KOPT-K1 (cell line): ENCODE results near the gene SPINK5.

Experiments used
- H3K27ac ChIP-seq: fragments of 200-600 bp; sonication (generic); 2 replicates; pipeline ENCODE4 v1.5.1; 2016; ENCODE audit warnings: antibody characterized with exemption, mild to moderate bottlenecking, low read depth, low read length; ENCODE audit not compliant: poor library complexity, severe bottlenecking
- H3K36me3 ChIP-seq: fragments of 200-600 bp; sonication (generic); 2 replicates; pipeline ENCODE4 v1.5.1; 2017; ENCODE audit warnings: antibody characterized with exemption, mild to moderate bottlenecking, low read length, moderate library complexity; ENCODE audit not compliant: insufficient read depth
- H3K9me3 ChIP-seq: fragments of 200-600 bp; sonication (generic); 2 replicates; pipeline ENCODE4 v1.5.1; 2017; ENCODE audit warnings: antibody characterized with exemption, low read length, mild to moderate bottlenecking; ENCODE audit not compliant: insufficient read depth, poor library complexity, severe bottlenecking

Gene SPINK5

DNA sequence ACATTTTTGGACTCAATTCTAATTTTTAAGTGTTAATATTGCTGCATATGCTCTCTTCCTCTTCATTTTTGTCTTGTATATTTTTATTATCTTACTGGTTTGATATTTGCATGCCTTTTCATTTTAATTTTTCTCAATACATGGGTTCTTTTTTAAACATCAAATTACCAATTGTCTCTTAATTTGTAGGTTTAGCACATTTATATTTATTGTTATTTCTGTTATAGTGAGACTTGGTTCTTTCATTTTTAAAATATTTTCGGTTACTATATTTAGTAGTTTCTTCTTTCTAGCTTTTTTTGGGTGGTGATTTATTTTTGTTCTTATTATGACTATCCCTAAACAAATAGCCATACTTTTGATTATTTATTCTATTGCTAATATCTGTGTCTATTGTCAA is 19.4 kb downstream of the SPINK5 start:
- H3K9me3 ChIP-seq = no peaks in the 10 kb centered on the region
- H3K27ac ChIP-seq = no peak overlapping the region
- no peaks in the 10 kb centered on the region for H3K36me3 ChIP-seq

DNA sequence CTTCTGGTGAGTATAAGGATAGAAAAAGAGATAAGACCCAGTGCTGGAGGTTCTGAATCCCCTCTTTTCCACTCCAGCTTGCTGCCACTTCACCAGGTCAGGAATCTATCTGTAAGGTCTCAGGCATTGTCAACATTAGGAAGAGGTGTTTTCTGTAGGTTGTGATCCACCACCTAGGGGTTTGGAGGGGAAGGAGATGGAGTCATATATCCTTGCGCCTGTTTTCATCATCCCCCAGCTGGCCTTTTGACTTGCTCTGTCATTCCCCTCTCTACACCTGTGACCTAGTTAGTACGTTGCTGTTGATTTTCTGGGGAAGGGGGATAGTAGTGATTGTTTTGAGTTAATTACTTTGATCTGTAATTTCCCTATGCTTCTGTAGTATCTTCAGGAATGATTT is 20.5 kb downstream of the SPINK5 start:
- H3K27ac ChIP-seq = no peak overlapping the region
- no peaks in the 10 kb centered on the region for H3K9me3 ChIP-seq

DNA sequence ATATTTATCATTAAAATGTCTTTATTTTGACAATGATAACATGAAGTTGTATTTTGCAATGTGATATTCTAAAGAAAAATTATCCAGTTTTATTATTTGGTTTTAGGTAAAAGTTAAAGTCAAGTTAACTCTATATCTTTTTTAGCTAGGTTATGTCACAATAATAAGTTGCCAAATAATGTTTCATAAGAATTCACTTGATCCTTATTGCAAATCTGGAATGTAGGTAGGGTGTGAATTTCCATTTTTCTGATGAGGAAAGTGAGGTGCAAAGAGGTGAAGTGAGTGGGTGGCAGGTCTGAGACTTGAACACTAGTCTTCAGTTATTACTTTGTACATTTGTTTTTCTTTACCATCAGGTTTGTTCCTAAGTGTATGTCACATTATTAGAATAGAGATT is 21.5 kb downstream of the SPINK5 start:
- Histone ChIP-seq H3K27ac (no peak overlapping the region), H3K36me3 (no peaks in the 10 kb centered on the region), H3K9me3 (no peaks in the 10 kb centered on the region)

More for the DNA sequence above, 20.5 kb downstream of the SPINK5 start:
- no peaks in the 10 kb centered on the region for H3K36me3 ChIP-seq

DNA sequence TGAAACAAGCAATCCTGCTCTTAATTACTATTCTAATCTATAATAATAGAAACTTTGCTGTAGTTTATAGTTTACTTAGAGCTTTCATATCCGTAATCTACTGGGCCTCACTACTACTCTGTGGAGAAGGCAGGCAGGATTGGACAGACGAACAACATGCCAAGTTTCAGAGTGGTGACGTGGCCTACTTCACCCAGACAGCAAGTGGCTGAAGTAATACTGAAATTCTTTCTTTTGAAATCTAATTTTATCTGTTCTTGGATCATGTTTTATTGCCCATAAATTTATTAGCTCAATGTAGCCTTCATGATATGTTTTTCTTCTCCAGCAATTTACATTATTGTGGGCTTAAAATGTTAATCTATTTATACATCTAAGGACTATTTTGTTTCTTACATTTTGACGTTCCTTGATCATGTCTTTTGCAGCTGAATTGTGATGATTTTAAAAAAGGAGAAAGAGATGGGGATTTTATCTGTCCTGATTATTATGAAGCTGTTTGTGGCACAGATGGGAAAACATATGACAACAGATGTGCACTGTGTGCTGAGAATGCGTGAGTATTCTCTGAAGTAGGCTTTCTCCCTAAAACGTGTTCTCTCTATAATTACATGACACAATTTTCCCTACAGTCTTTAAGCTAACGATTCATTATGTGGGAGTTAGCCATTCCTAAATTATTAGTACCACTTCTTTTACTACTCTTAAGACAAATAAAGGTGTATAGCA is 22.4 kb downstream of the SPINK5 start:
- H3K27ac ChIP-seq = no peak overlapping the region
- no peaks in the 10 kb centered on the region for H3K9me3 ChIP-seq
- no peaks in the 10 kb centered on the region for H3K36me3 ChIP-seq

DNA sequence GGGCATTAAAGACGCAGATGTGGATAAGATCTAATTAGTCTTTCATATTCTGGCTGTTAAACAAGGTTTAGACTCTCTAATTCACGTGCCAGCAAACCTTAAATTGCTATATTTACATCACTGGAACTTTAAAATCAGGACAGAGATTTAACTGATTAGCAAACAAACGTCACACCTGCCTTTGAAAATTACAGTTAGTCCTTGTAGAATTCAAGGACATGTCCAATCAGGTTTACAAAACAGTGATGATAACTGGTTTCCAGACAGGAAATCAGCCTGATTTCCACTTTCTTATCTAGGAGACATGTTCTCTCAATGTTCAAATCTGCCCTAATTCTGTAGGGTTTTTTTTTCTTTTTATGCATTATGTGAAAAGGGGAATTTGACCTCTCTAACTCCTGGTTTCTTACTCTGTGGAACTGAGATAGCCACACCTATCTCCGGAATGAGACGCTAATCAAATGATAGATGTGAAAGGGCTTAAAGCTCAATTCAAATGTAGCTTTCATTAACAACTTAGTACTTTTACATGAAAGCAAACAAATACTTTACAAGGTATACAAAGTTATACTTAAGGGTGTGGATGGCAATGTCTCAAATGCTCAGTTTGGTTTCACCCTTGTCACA is 26.5 kb downstream of the SPINK5 start:
- no peak overlapping the region for H3K27ac ChIP-seq
- no peaks in the 10 kb centered on the region for H3K36me3 ChIP-seq
- no peaks in the 10 kb centered on the region for H3K9me3 ChIP-seq

DNA sequence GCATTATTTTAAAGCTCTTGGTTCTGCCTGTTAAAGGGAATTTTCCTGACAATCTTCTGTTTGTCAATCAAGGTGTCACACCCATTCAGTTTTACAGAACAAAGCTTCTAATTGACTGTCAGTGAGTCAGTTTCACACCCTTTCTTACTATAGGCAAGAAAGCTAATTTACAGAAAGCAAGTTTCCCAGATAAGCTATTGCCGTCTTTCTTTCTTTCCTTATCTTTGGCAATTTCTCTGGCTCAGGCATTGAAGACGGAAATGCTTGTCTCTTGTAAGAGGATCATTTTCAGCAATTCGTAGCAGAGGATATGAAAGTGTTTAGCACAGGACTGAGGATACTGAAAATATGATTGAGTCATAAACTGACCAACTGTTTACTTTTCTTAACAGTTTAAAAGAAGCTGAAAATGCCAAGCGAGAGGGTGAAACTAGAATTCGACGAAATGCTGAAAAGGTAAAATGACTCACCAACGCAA is 27.0 kb downstream of the SPINK5 start:
- no peaks in the 10 kb centered on the region for H3K36me3 ChIP-seq
- H3K9me3 ChIP-seq = no peaks in the 10 kb centered on the region
- H3K27ac ChIP-seq = no peak overlapping the region

DNA sequence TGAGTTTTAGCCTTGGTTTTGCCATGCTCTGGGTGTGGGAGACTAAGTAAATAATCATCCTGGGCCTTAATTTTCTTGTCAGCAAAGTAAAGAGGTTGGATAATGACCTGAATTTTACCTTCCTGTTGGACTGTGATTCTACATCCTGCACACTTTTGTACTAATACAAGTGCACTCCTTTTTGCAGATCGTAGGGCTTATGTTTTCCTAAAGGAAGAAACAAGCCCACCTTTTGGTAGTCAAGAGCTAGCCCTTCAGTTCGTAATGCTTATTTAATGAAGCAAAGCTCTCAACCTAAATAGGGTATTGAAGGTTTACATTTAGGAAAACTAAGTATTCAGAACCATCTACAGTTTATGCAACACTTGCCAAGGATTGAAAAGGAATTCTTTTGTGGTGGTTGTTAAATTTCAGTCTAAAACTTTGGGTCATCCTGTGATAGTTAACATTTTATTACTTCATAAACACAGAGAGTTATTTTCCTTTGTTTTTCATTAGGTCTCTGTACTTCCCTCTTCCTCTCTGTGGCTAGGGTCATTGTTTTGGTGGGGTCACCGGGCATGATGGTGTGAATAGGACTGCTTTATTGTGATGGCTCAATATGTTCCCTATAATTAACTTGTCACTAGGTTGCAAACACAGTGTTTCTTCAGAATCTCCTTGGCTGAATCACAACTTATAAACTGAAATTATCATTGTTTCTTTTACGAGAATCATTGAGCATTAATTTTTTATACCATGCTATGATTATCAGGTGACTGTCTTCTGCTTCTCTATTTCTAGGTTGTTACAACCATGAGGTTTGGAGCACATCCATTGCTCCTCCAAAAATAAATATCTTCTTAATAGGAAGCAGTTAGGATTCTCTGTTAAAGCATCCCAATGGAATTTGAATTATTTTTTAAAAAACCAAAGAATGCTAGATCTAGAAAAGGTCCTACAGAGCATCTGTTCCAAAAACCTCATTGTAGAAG is 28.5 kb downstream of the SPINK5 start:
- Histone ChIP-seq H3K36me3 (no peaks in the 10 kb centered on the region), H3K27ac (no peak overlapping the region), H3K9me3 (no peaks in the 10 kb centered on the region)

DNA sequence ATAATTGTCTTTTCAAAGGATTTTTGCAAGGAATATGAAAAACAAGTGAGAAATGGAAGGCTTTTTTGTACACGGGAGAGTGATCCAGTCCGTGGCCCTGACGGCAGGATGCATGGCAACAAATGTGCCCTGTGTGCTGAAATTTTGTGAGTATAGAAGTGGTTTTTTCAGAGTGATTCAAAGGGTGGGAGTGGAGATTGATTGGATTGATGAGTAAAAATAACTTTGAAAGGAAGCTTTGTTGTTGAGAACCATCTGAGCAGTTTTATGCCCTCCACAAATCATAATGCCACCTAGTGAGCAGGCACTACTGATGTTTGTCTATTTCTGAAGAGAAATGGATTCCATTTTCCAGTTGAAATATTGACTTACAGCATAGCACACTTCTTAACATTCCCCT is 30.6 kb downstream of the SPINK5 start:
- Histone ChIP-seq H3K36me3 (no peaks in the 10 kb centered on the region), H3K27ac (no peak overlapping the region), H3K9me3 (no peaks in the 10 kb centered on the region)

DNA sequence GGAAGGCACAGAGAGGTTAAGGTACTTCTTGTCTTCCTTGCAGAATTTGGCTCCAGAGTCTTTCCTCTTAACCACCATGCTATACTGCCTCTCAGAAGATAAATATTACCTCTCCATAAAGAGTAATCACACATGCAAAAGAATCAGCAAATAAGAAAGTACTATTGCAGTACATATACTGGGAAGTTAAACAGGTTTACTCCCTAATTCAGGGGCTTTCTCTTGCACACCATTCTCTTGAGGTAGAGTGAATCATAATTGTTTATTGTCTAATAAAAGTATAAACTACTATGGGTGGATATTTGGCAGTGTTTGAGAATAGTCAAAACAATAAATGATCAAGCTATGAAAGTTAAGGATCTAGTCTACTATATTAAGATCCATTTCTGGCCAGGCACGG is 40.4 kb downstream of the SPINK5 start:
- no peaks in the 10 kb centered on the region for H3K9me3 ChIP-seq
- H3K27ac ChIP-seq = no peak overlapping the region
- H3K36me3 ChIP-seq = no peaks in the 10 kb centered on the region

DNA sequence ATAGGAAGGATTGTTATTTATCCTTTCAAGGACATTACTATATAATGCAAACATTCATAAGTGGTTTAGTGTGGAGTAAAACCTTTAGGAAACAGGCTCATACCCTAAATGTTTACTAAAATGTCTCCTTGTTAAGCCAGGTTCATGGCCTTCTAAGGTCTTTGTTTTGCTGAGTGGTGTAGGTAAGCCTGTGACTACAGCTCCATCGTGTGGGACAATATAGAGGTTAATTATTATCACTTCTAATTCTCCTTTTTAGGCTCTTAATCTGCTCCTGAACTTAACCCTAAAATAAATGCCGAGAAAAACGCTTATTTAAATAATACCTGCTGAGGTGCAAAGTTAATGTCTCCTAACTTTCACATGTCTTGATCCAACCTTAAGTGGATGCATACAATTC is 43.8 kb downstream of the SPINK5 start:
- Histone ChIP-seq H3K27ac (no peak overlapping the region), H3K36me3 (no peaks in the 10 kb centered on the region), H3K9me3 (no peaks in the 10 kb centered on the region)

DNA sequence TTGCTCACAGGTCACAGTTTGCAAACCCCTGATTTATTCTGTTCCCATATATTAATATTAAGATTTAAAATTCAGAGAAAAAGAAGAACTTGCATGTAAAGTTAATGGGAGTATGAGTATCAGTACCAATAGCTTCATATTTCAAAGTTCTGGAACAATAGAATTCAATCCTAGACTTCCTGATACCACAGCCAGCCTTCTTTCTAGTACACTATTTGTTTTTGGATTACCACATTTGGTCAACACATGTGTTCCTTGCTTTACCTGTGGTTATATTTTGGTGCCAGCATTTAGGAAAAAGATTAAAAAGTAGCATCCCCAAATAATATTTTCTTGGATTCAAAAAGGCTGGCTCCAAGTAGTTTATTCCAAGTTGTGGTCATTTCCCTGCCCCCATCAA is 49.5 kb downstream of the SPINK5 start:
- no peaks in the 10 kb centered on the region for H3K36me3 ChIP-seq
- no peak overlapping the region for H3K27ac ChIP-seq

DNA sequence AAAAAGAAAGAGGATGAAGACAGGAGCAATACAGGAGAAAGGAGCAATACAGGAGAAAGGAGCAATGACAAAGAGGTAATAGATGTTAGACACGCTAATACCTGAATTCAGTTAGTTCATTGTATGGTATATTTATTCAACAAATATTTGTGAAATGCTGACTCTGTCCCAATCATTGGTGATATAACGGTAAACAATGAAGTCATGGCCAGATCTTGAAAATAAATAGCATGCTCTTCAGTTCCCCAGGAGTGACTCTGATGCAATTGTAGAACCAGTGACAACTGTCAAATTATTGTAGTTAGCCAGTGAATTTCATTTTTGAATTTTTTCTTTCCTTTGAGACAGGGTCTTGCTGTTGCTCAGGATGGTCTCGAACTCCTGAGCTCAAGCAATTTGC is 56.5 kb downstream of the SPINK5 start:
- Histone ChIP-seq H3K36me3 (no peaks in the 10 kb centered on the region), H3K9me3 (no peaks in the 10 kb centered on the region), H3K27ac (no peak overlapping the region)

More for the DNA sequence above, 49.5 kb downstream of the SPINK5 start:
- H3K9me3 ChIP-seq = no peaks in the 10 kb centered on the region

DNA sequence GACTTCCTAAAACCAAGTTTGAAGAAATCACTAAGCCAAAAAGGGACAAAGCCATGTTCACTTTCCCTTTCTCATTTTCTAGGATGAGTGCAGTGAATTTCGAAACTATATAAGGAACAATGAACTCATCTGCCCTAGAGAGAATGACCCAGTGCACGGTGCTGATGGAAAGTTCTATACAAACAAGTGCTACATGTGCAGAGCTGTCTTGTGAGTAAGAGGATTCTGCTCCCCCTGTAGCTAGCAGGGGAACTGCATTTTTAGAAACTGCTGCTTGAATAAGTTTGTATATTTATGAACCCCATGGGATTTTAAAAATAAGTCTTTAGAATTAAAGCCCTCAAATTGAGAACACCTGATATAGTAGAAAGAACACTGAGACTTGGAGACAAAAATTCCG is 61.9 kb downstream of the SPINK5 start:
- Histone ChIP-seq H3K36me3 (no peaks in the 10 kb centered on the region), H3K27ac (no peak overlapping the region), H3K9me3 (no peaks in the 10 kb centered on the region)

DNA sequence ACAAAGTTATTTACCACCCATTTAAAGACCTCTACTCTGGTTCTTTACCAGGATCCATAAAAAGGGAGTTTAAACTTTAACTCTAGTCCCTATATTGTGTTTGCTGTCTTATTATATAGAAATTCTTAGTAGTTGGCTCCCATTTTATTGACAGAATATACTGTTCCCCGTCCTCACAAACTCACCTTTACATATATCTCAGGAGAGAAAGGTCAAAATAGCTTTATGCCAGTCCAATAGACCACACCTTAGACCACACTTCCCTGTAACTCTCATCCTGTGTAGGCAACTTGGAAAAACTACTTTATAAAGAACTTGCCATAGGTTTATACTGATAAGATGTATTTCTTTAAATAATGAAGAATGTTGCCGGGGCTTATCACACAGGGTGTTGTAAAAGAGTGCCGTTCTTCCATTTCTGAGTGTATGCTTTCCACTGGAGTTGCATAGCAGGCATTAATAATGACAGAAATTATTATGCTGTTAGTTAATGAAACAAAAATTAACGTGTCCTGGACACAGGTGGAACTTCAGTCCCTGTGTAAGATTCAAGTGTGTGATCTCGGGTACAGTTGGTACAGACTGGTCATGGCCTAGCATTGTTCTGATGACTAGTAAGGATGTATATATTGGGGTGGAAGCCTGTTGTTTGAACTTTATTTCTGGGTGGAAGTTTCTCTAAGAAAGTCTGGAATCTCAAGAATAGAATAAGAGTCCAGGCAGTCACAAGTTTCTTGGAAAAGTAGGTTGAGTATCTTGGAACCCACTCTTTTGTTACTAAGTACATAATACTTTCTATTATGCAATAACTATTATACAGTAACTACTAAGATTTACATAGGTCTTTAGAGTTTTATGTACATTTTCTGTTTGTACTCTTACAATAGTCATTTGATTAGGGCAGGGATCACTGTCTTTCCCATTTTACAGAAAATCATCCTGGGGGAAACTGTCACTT is 71.6 kb downstream of the SPINK5 start:
- Histone ChIP-seq H3K27ac (no peak overlapping the region), H3K36me3 (no peaks in the 10 kb centered on the region), H3K9me3 (no peaks in the 10 kb centered on the region)
